GM23248 (cell line): ENCODE data around the gene KRT38. TPM values are rescaled to one million over a fixed set of nuclear protein-coding genes. Genes with fewer than 3 reads are reported as not detected.

Experiments
- DNase-seq: peaks from one replicate; pipeline ENCODE4 v3.0.0-alpha.2; 2015
- H2AFZ ChIP-seq: fragments of 200-600 bp; sonication (generic); 2 replicates; pipeline ENCODE4 v1.6.1; 2016; ENCODE audit warnings: antibody characterized with exemption
- H3F3A ChIP-seq: fragments of 200-600 bp; sonication (generic); 2 replicates; pipeline ENCODE4 v1.6.1; 2016; ENCODE audit warnings: mild to moderate bottlenecking, antibody characterized with exemption, mixed run types; ENCODE audit not compliant: insufficient read depth
- H3K27ac ChIP-seq: fragments of 200-600 bp; sonication (generic); 2 replicates; pipeline ENCODE4 v1.5.1; 2016; ENCODE audit warnings: mild to moderate bottlenecking
- H3K27me3 ChIP-seq: fragments of 200-600 bp; sonication (generic); replicated peaks from 2 replicates; pipeline ENCODE4 v1.6.1; 2016; ENCODE audit warnings: mild to moderate bottlenecking; ENCODE audit not compliant: insufficient read depth
- H3K36me3 ChIP-seq: fragments of 200-600 bp; sonication (generic); 2 replicates; pipeline ENCODE4 v1.6.1; 2016; ENCODE audit warnings: low read depth, mild to moderate bottlenecking
- H3K4me1 ChIP-seq: fragments of 200-600 bp; sonication (generic); 2 replicates; pipeline ENCODE4 v1.6.1; 2016; ENCODE audit warnings: mild to moderate bottlenecking; ENCODE audit not compliant: insufficient read depth
- H3K4me2 ChIP-seq: fragments of 200-600 bp; sonication (generic); one replicate; pipeline ENCODE4 v1.6.1; 2016; ENCODE audit warnings: mild to moderate bottlenecking; ENCODE audit not compliant: unreplicated experiment
- H3K4me3 ChIP-seq: fragments of 200-600 bp; sonication (generic); 2 replicates; pipeline ENCODE4 v1.5.1; 2016; ENCODE audit warnings: mild to moderate bottlenecking
- H3K79me2 ChIP-seq: fragments of 200-600 bp; sonication (generic); 2 replicates; pipeline ENCODE4 v1.6.1; 2016; ENCODE audit warnings: mild to moderate bottlenecking; ENCODE audit not compliant: insufficient read depth
- H3K9ac ChIP-seq: fragments of 200-600 bp; sonication (generic); 2 replicates; pipeline ENCODE4 v1.6.1; 2016; ENCODE audit warnings: mild to moderate bottlenecking
- H3K9me2 ChIP-seq: fragments of 200-600 bp; sonication (generic); 2 replicates; pipeline ENCODE4 v1.6.1; 2016; ENCODE audit warnings: mixed run types, mild to moderate bottlenecking, moderate library complexity; ENCODE audit not compliant: insufficient read depth
- H3K9me3 ChIP-seq: fragments of 200-600 bp; sonication (generic); one replicate; pipeline ENCODE4 v1.6.1; 2017; ENCODE audit warnings: low read depth
- H4K20me1 ChIP-seq: fragments of 200-600 bp; sonication (generic); 2 replicates; pipeline ENCODE4 v1.6.0; 2016; ENCODE audit not compliant: insufficient read depth
- EZH2 ChIP-seq: fragments of 200-600 bp; sonication (generic); IDR thresholded peaks from 2 replicates; pipeline ENCODE4 v1.6.1; 2018; ENCODE audit warnings: antibody characterized with exemption, mild to moderate bottlenecking; ENCODE audit not compliant: insufficient read depth, poor library complexity, severe bottlenecking
- EZH2phosphoT487 ChIP-seq: fragments of 200-600 bp; sonication (generic); IDR thresholded peaks from 2 replicates; pipeline ENCODE4 v1.6.1; 2018; ENCODE audit warnings: antibody characterized with exemption, moderate library complexity, mild to moderate bottlenecking, low read depth; ENCODE audit not compliant: insufficient read depth
- WGBS, 2 experiments: methylation state at CpG; one replicate each; pipeline ENCODE4 v1.1.6; 2015 to 2017; ENCODE audit warnings: low lambda C conversion rate in 2 of 2, low coverage in 1 of 2; ENCODE audit errors: missing lambda C conversion rate in 2 of 2; 5-methylcytosine and 5-hydroxymethylcytosine counted together
- in situ Hi-C: fragments of 300-500 bp; cut with MboI; formaldehyde crosslinking; loops from 2 replicates; pipeline ENCODE4 v1.15.0; 2020
- polyA plus RNA-seq: library from polyadenylated mRNA; unstranded; fragments of >200 nt; fragmentation: Nextera tagmentation; extraction: Ambion mirVana; gene quantifications from 2 replicates; pipeline ENCODE4 v1.2.1, GENCODE V29; 2016
- small RNA-seq: library from RNA; depleted of rRNA; stranded (forward); fragments of <200 nt; gene quantifications from one replicate; pipeline ENCODE3, GENCODE V24; 2014; ENCODE audit warnings: low read depth, low replicate concordance
- total RNA-seq: library from RNA; depleted of rRNA; stranded (reverse); fragments of >200 nt; shearing (Covaris generic); gene quantifications from 2 replicates; pipeline ENCODE4 v1.2.3, GENCODE V29; 2014; rRNA removed

Gene KRT38
- total and polyA plus RNA-seq, 2 experiments from 2014 or later, result not detected

DNA sequence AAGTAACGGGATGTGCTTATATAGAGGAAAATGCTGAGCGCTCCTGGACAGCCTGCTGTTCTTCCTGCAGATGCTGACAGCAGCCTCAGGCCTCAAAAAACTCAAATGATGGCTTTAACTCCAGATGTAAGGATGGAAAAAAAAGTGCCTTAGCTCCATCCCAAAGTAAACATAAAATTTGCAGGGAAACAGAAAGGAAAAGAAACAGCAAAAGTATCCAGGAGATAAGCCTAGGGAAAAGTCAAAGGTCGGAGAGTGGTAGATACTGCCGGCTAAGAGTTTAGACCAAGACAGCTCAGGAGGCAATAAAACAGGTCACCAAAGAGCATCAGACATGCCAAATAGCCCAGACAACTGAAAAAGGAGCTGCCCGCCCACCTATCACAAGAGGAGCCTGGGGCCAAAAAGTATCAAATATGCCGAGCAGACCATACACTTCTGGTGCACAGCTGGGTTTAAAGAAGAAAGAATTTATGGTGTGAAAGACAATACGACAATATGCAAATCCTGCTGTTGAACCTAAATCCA, 50.3 kb downstream of the KRT38 start:
- H3F3A ChIP-seq, result no peaks in the 10 kb centered on the region; the same call in 1 of the 2 replicates
- no peaks in the 10 kb centered on the region for H3K9me2 ChIP-seq
- H3K9me3 ChIP-seq, result peaks cover 3% of the 10 kb centered on the region
- WGBS, 2 experiments, result 79 to 81% methylated on average over 7 of the region's 7 CpGs
- no peak overlapping the region for H3K27ac ChIP-seq
- H3K36me3 ChIP-seq, result 0 out of 2 replicates have a peak, but pooled peaks cover 2% of the 10 kb centered on the region
- H4K20me1 ChIP-seq, result no peaks in the 10 kb centered on the region
- no peak overlapping the region for H3K9ac ChIP-seq
- in situ Hi-C loops, result no loop called here
- no peaks in the 10 kb centered on the region for H3K79me2 ChIP-seq
- TF ChIP-seq EZH2 (no peak), EZH2phosphoT487 (no peak)
- no peaks in the 10 kb centered on the region for H3K27me3 ChIP-seq
- H2AFZ ChIP-seq, result no peak overlapping the region
- DNase-seq, result no peak
- peaks cover 17% of the 10 kb centered on the region for H3K4me1 ChIP-seq
- H3K4me3 ChIP-seq, result no peak overlapping the region
- H3K4me2 ChIP-seq, result no peak overlapping the region

DNA sequence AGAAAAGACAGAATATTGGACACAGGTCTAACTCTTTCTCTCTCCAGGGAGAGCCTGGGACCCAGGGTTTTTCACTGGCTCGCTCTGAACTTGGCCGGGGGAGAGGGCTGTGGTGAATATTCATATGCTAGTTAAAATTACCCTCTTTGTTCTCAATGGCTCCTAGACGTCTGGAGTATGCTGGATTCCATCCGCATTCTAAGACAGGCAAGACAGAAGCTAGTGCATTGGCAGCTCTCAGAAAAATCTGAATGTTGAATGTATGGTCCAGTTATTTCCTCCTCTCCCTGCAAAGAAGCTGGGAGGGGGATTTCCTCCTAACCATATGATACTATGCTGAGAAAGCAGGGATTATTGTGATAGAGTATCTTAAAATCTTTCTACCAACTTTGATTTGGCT, 53.1 kb downstream of the KRT38 start:
- Histone ChIP-seq H3K9ac (no peak overlapping the region), H2AFZ (no peak overlapping the region), H3K79me2 (no peaks in the 10 kb centered on the region), H3F3A (peaks cover 10% of the 10 kb centered on the region), H3K4me3 (no peak overlapping the region), H3K9me3 (peaks cover 3% of the 10 kb centered on the region), H4K20me1 (no peaks in the 10 kb centered on the region), H3K9me2 (no peaks in the 10 kb centered on the region), H3K27me3 (no peaks in the 10 kb centered on the region), H3K4me1 (peaks cover 21% of the 10 kb centered on the region), H3K36me3 (0 out of 2 replicates have a peak, but pooled peaks cover 2% of the 10 kb centered on the region), H3K4me2 (no peak overlapping the region), H3K27ac (no peak overlapping the region)
- no peak for DNase-seq
- no peak for TF ChIP-seq EZH2phosphoT487
- TF ChIP-seq EZH2, result no peak
- 58 to 61% methylated on average over 4 of the region's 4 CpGs for WGBS, 2 experiments
- in situ Hi-C loops, result no loop called here

DNA sequence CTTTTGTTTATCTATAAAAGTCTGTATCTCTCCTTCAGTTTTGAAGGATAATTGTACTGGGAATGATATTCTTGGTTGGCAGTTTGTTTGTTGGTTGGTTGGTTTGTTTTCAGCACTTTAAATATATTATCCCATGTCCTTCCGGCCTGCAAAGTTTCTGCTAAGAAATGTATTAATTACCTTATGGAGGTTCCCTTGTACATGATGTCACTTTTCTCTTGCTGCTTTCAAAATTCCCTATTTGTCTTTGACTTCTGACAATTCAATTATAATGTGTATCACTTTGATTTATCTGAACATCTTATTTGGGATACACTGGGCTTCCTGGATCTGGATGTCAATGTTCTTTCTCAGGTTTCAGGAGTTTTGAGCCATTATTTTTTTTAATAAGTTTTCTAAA, 54.6 kb downstream of the KRT38 start:
- Histone ChIP-seq H3K9ac (no peak overlapping the region), H3K27ac (no peak overlapping the region), H3K9me2 (no peaks in the 10 kb centered on the region), H3F3A (peaks cover 20% of the 10 kb centered on the region), H3K4me1 (peaks cover 27% of the 10 kb centered on the region), H4K20me1 (no peaks in the 10 kb centered on the region), H2AFZ (no peak overlapping the region), H3K9me3 (peaks cover 3% of the 10 kb centered on the region), H3K79me2 (no peaks in the 10 kb centered on the region), H3K36me3 (0 out of 2 replicates have a peak, but pooled peaks cover 2% of the 10 kb centered on the region), H3K4me3 (no peak overlapping the region), H3K4me2 (no peak overlapping the region), H3K27me3 (no peaks in the 10 kb centered on the region)
- TF ChIP-seq EZH2phosphoT487 (no peak), EZH2 (no peak)
- in situ Hi-C loops, result no loop called here
- DNase-seq, result no peak
- 76 to 79% methylated on average over 1 of the region's 1 CpG for WGBS, 2 experiments

Small RNA genes lying within 50 kb of the gene (small RNA-seq; reads per million reads assigned to genes)
- gene RNU2-32P, result 43.7 reads per million, percentile 92 among the genes with 10 or more reads in this experiment

Other genes with a start within 250 kb of the KRT38 start
- gene KRTAP9-2, start 214.3 kb downstream of the KRT38 start, total RNA-seq, result not detected in 2 replicates
- not detected in 2 replicates for gene KRTAP9-2, start 214.3 kb downstream of the KRT38 start, polyA plus RNA-seq
- not detected in 2 replicates for gene KRTAP9-3, start 208.5 kb downstream of the KRT38 start, total RNA-seq
- gene KRTAP9-3, start 208.5 kb downstream of the KRT38 start, polyA plus RNA-seq, result not detected in 2 replicates
- gene KRTAP9-8, start 203.0 kb downstream of the KRT38 start, total RNA-seq, result not detected in 2 replicates
- gene KRTAP9-8, start 203.0 kb downstream of the KRT38 start, polyA plus RNA-seq, result not detected in 2 replicates
- gene KRTAP9-4, start 191.3 kb downstream of the KRT38 start, total RNA-seq, result not detected in 2 replicates
- gene KRTAP9-4, start 191.3 kb downstream of the KRT38 start, polyA plus RNA-seq, result not detected in 2 replicates
- not detected in 2 replicates for gene KRTAP9-9, start 185.6 kb downstream of the KRT38 start, total RNA-seq
- not detected in 2 replicates for gene KRTAP9-9, start 185.6 kb downstream of the KRT38 start, polyA plus RNA-seq
- not detected in 2 replicates for gene KRTAP9-6, start 175.6 kb downstream of the KRT38 start, total RNA-seq
- gene KRTAP9-6, start 175.6 kb downstream of the KRT38 start, polyA plus RNA-seq, result not detected in 2 replicates
- not detected in 2 replicates for gene KRTAP9-7, start 165.3 kb downstream of the KRT38 start, total RNA-seq
- not detected in 2 replicates for gene KRTAP9-7, start 165.3 kb downstream of the KRT38 start, polyA plus RNA-seq
- not detected in 2 replicates for gene KRTAP29-1, start 138.1 kb downstream of the KRT38 start, total RNA-seq
- gene KRTAP29-1, start 138.1 kb downstream of the KRT38 start, polyA plus RNA-seq, result not detected in 2 replicates
- gene KRTAP16-1, start 131.7 kb downstream of the KRT38 start, total RNA-seq, result not detected in 2 replicates
- gene KRTAP16-1, start 131.7 kb downstream of the KRT38 start, polyA plus RNA-seq, result not detected in 2 replicates
- not detected in 2 replicates for gene KRTAP17-1, start 125.3 kb downstream of the KRT38 start, total RNA-seq
- gene KRTAP17-1, start 125.3 kb downstream of the KRT38 start, polyA plus RNA-seq, result not detected in 2 replicates
- not detected in 2 replicates for gene KRT33A, start 90.2 kb downstream of the KRT38 start, total RNA-seq
- gene KRT33A, start 90.2 kb downstream of the KRT38 start, polyA plus RNA-seq, result not detected in 2 replicates
- 0.25 and 0.76 TPM in 2 replicates for gene KRT33B, start 71.2 kb downstream of the KRT38 start, total RNA-seq
- gene KRT33B, start 71.2 kb downstream of the KRT38 start, polyA plus RNA-seq, result 1.0 and 1.2 TPM in 2 replicates
- 73.5 and 77.8 TPM in 2 replicates for gene KRT34, start 58.7 kb downstream of the KRT38 start, total RNA-seq
- 39.8 and 42.2 TPM in 2 replicates for gene KRT34, start 58.7 kb downstream of the KRT38 start, polyA plus RNA-seq
- gene KRT31, start 43.4 kb downstream of the KRT38 start, total RNA-seq, result not detected in 2 replicates
- not detected in 2 replicates for gene KRT31, start 43.4 kb downstream of the KRT38 start, polyA plus RNA-seq
- not detected in 2 replicates for gene KRT37, start 16.4 kb downstream of the KRT38 start, total RNA-seq
- gene KRT37, start 16.4 kb downstream of the KRT38 start, polyA plus RNA-seq, result not detected in 2 replicates
- not detected in 2 replicates for gene KRT32, start 26.4 kb upstream of the KRT38 start, total RNA-seq
- gene KRT32, start 26.4 kb upstream of the KRT38 start, polyA plus RNA-seq, result not detected in 2 replicates
- gene KRT35, start 40.2 kb upstream of the KRT38 start, total RNA-seq, result not detected in 2 replicates
- not detected in 2 replicates for gene KRT35, start 40.2 kb upstream of the KRT38 start, polyA plus RNA-seq
- gene KRT36, start 48.9 kb upstream of the KRT38 start, total RNA-seq, result not detected in 2 replicates
- gene KRT36, start 48.9 kb upstream of the KRT38 start, polyA plus RNA-seq, result not detected in 2 replicates
- gene KRT13, start 64.6 kb upstream of the KRT38 start, total RNA-seq, result 0.76 TPM in 1 of 2 replicates, not detected in the other
- gene KRT13, start 64.6 kb upstream of the KRT38 start, polyA plus RNA-seq, result not detected in 2 replicates
- gene KRT15, start 77.9 kb upstream of the KRT38 start, total RNA-seq, result 0.65 and 1.1 TPM in 2 replicates
- gene KRT15, start 77.9 kb upstream of the KRT38 start, polyA plus RNA-seq, result 2.3 and 2.7 TPM in 2 replicates
- 65.4 and 71.5 TPM in 2 replicates for gene KRT19, start 87.3 kb upstream of the KRT38 start, total RNA-seq
- 95.5 and 100 TPM in 2 replicates for gene KRT19, start 87.3 kb upstream of the KRT38 start, polyA plus RNA-seq
- not detected in 2 replicates for gene KRT9, start 131.1 kb upstream of the KRT38 start, total RNA-seq
- not detected in 2 replicates for gene KRT9, start 131.1 kb upstream of the KRT38 start, polyA plus RNA-seq
- gene KRT14, start 145.9 kb upstream of the KRT38 start, total RNA-seq, result 0.25 TPM in 1 of 2 replicates, not detected in the other
- gene KRT14, start 145.9 kb upstream of the KRT38 start, polyA plus RNA-seq, result 0.90 and 0.93 TPM in 2 replicates
- gene KRT16, start 171.8 kb upstream of the KRT38 start, total RNA-seq, result 0.38 and 2.5 TPM in 2 replicates
- 0.90 and 1.2 TPM in 2 replicates for gene KRT16, start 171.8 kb upstream of the KRT38 start, polyA plus RNA-seq
- gene KRT17, start 183.6 kb upstream of the KRT38 start, total RNA-seq, result 0.51 and 3.8 TPM in 2 replicates
- gene KRT17, start 183.6 kb upstream of the KRT38 start, polyA plus RNA-seq, result 1.4 and 1.8 TPM in 2 replicates
- gene EIF1, start 247.9 kb upstream of the KRT38 start, total RNA-seq, result 98.1 and 113 TPM in 2 replicates
- 1,585 and 1,606 TPM in 2 replicates for gene EIF1, start 247.9 kb upstream of the KRT38 start, polyA plus RNA-seq